Activated gamma-delta T cell treated with anti-CD3 and anti-CD28 coated beads, Interleukin-2, amount 50 U/mL, for 16 hours (primary cell): ENCODE results near the gene CHRDL2.
A peak's percentile ranks its signal among the peaks of the same experiment; 100 is the strongest.

Source experiments
- DNase-seq: peaks from one replicate; pipeline ENCODE4 v3.0.0-alpha.2; 2020; ENCODE audit warnings: low read depth

Gene CHRDL2

DNA sequence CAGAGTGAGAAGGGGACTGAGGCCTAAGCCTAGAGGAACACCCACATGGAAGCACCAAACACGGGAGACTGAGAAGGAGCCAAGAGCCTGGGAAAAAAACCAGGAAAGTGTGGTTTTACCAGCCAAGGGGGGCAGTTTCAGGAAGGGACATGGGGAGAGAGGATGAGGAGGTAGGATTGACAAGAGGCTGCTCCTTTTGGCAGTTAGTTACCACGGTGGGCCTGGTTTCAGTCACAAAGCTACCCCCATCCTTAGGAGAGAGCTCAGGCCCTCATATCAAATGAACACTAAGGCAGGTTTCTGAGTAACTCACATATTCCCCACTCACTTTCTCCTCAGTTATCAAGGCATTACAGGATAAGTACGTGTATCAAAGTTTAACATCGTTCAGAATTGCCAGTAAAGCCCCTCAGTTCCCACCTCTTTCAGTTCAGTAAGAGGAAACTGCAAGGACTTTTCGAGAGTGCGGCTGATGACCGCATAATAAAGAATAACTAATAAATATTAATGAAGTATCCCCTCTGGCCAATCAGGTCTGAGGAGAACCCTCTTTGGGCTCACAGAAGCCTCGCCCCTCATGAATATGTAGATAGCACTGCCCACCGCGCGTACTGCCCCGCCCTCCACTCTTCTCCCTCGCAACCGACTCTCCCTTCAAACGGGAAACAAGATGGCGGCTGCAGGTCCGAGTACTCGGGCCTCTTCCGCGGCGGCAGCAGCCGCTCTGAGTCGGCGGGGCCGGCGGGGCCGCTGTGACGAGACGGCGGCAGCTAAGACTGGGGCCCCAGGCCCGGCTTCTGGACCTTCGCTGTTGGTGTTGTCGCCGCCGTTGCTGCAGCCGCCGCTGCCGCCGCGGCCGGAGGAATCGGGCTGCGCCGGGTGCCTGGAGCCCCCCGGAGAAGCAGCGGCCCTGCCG, 17.2 kb upstream of the CHRDL2 start, which contains the start of gene RNF169:
TSS of gene RNF169 (plus strand) at position 639 of the 916 bp plus-strand sequence. CDS start at position 671, 32 bp downstream.
- DNase-seq: peak; percentile 86

DNA sequence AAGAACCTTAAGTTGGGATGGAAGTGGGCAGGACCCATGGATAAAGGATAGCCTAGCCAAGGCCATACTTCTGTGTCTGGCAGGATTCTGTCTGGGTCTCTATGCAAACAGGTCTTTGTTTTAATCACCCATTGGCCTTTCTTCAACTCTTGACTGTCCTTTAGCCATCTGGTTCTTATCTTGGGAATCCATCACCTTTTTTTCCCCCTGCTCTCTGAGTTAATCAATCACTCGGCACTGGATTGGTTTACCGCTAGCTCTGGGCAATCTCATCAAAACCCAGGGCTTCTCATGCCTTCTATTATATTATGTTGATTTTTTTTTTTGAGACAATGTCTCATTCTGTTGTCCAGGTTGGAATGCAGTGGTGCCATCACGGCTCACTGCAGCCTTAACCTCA, 15.6 kb upstream of the CHRDL2 start:
- no peak for DNase-seq

DNA sequence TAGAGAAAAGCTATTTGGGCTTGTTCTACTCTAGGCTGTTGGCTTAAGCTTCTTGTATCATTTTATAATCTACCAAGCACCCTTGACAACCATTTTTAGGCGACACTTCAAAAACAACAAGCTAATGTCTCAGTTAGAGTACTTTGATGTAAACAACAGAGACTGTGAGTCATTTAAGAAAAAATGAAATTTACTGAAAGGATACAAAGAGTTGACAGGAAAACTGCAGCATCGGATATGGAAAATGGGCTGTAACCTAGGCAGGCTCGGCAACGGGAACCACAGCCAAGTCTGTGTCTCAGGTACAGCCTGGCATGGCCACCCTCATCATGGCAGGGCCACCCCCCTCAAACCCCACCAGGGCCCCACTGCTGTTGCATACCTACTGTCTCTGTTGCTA, 13.1 kb upstream of the CHRDL2 start:
- DNase-seq: no peak

DNA sequence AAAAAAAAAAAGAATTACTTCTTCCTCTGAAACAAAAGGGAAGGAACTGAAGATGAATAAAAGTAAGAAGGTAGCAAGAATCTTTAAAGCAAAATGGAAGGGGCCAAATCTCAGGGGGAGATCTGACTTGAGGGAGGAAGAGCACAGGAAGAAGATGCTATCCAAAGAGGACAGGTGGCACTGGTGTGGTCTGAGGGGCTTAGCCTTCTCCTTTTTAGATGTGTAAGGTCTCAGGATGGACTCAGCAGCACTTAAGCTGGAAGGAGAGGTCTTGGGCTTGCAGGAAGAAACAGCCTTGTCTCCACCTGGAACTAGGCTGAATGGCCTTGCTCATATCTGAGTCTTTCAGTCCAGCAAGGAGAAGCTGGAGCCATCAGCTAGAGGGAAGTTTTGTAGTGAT, 12.4 kb upstream of the CHRDL2 start:
- no peak for DNase-seq

DNA sequence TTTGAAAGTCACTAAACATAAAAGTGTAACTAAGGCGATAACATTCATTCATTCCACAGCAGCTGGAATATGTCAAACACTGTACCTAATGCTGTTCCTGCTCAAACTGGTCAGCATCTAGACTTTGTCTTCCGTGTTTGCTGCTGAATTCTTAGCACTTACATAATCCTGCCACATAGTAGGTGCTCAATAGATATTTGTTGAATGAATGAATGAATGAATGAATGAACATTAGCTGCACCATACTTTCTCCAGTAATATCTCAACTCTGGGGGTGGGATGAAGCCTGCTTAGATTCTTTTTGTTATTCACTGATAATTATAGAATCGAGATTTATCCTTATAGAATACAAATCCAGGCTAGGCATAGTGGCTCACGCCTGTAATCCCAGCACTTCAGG, 10.8 kb upstream of the CHRDL2 start:
- DNase-seq: no peak

DNA sequence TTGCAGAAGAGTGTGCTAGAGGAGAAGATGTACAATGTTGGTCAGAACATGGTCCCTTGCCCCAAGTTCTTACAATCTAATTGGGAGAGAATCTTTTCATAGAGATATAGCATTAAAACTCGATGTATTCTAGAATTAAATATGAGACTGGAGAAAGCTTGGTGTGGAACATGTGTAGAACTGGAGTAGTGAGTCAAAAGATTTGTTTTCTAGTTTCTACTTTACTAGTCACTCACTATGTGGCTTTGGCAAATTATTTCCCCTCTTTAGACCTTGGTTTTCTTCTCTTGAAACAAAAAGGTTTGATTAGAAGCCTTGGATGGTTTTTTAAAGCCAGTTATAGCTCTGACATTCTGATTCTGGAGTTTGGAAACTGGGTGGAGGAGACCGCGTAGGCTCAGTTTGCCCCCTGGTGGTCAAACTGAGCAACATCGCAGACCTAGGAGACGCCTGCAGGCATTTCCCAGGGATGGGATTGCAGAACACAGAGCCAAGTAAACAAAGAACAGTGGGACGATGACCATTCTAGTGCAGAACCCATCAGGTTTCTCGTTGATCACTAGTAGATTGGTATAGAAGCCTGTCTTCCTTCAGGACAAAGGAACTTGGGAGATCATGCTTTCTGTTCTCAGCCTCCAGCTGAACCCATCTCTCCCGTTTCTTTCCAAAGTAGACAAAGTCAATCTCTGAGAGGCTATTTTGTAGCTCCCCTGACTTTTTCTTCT, 8.5 kb upstream of the CHRDL2 start:
- peak; percentile 26 for DNase-seq

DNA sequence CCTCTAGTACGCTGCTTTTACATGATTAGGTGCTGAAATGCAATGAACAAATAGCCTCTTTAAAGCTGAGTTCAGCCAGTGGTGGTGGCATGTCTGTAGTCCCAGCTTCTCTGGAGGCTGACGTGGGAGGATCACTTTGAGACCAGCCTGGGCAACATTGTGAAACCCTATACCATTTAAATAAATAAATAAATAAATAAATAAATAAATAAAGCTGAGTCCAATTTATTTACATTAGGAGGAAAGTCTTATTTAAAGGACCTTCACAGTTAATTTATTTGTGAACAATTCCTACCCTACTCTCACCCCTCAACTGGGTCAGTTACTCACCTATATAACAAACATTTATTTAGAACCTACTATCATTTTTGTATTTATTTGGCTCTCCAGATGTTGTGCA, 4.8 kb upstream of the CHRDL2 start:
- no peak for DNase-seq

DNA sequence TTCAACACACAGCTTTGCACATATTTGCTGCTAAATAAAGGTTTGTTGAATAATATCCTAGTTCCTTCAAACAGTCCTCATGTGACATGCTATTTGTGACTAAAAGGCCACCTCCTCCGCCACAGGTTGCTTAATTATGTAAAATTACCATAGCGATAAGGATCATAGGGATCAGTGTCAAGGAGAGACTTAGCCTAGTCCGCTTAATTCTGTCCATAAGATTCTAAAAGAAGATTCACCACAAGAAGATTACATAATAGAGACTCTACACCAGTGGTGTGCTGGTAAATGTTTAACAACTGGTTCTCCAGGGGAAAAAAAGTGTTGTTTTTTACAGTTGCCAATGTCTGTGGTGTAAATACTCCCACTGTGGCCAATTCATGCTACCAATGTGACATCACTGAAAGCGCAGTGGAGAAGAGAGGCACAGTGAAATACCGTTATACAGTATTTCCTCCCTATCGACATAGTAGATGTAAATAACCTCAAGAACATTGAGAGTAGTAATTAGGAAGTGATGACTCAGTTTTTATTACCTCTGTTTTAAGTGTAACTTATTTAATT, 4.2 kb upstream of the CHRDL2 start:
- DNase-seq: no peak

DNA sequence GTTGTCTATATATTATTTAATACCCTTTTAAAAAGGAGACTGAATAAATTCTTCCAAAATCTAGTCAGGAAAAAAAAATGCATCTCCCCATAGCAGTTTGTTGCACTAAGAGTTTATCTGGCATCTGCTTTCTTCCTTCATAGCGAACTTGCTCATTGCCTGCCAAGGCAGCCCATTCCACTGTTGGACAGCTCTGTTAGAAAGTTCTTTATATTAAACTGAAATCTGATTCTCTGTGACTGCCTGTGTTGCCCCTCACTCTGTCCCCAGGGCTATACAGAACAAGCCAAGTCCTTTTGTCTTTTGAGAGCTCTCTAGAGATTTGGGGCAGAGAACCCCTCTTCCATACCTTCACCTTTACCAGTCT, 3.3 kb upstream of the CHRDL2 start:
- DNase-seq: no peak

- no peak for DNase-seq
These were observed 510 bp downstream of the CHRDL2 start for GRCh38 chr11:74730571-74731260.

GRCh38 chr11:74729397-74729796, 1.8 kb downstream of the CHRDL2 start:
- DNase-seq: no peak

GRCh38 chr11:74726547-74727182, 4.6 kb downstream of the CHRDL2 start:
- DNase-seq: peak; percentile 34

DNA sequence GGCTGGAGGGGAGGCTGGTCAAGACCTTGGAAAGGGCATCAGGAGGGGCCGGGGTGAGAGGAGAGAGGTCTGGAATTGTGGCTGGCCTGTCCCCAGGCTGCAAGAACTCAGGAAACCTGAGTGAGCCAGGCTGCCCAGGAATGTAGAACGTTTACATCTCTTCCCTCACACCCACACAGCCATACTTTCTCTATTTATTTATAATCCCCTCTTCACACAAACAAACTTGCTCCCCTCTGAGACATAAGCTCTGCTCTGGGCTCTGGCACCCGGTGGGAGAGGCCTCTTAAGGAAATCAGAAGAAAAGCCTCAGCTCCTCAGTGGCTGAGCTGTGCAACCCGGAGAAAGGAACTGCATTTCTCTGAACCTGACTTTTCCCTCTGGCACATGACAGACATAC, 5.5 kb downstream of the CHRDL2 start:
- no peak for DNase-seq

GRCh38 chr11:74723511-74723910, 7.7 kb downstream of the CHRDL2 start:
- DNase-seq: no peak

DNA sequence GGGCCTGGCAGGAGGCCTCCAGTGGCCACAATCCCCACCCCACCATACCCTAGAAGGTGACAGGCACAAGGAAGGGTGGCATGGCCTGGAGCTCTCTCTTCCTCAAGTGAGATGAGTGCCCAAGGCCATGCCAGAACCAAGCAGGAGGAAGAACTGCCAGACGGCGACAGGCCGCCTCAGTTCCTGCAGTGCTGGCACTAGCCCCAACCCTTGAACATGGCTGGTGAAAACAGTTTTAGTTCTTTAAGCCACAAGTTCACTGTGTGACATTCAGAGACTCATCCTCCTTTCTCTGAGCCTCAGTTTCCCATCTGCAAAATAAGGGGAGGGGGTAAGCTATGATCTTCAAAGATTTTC, 9.8 kb downstream of the CHRDL2 start:
- DNase-seq: no peak

GRCh38 chr11:74720596-74721478, 10.4 kb downstream of the CHRDL2 start:
- no peak for DNase-seq

GRCh38 chr11:74719011-74719410, 12.2 kb downstream of the CHRDL2 start:
- DNase-seq: no peak

DNA sequence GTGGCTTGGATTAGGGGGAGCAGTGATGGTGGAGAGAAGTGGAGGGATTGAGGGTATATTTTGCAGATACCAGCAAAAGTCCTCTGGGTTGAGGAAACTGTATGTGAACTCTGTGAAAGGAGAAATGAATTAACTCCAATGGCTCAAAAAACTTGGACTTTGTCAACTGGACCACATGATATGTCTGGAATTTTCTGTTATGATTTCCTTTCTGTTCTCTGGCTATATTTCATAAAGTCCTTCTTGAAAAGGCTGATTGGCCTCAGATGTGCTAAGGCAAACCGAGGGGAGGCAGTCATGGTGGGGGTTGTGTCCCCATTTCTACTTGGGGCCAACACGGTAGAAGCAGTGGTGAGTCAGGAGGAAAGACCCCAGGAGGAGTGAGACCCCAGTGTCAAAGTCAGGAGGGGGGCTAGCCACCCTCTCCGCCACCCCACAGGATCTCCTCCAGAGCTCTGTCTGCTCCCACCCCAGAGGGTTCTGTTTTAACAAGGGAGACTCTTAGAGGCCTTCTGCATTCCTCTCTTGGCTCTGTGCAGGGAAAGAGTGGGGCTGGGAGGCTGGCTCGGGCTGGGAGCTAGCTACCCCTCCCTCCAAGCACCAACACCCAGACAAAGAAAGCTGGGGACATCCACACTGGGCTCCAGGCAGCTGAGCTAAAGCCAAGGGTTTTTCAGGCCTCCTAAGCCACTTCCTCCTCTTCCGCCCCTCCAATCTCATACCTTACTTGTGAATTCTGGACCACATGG, 13.8 kb downstream of the CHRDL2 start:
- DNase-seq: no peak

GRCh38 chr11:74714904-74715303, 16.3 kb downstream of the CHRDL2 start:
- no peak for DNase-seq

- DNase-seq: no peak
These were observed 17.5 kb downstream of the CHRDL2 start for GRCh38 chr11:74713686-74714085.
